Measurements from ENCODE around the gene KRT38. TPM values are rescaled to one million over a fixed set of nuclear protein-coding genes. Genes with fewer than 3 reads are reported as not detected.

Gene KRT38
- total RNA-seq: not detected
- long read RNA-seq: 0 reads

DNA sequence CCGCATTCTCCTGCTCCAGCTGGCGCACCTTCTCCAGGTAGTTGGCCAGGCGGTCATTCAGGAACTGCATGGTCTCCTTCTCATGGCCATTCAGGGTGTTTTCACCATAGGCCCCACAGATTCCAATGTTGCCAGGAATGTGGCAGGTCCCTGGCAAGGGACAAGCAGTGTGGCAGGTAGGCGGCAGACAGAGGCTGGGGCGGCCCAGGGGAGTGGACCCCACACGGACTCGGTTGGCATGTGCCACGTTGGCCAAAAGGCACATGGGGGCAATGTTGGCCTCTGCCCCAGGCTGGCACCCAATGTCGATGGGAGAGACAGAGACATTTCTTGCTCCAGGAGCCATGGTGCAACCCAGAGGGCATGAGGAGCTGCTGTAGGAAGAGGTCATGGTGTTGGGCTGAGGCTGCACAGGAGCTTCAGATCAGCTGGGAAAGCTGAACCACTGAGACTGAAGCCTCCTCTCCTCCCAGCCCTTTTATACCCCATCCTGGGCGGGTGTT lies at the start of gene KRT38:
Gene KRT38, minus strand, starts transcription at position 453 of the 503 bp plus-strand sequence. Its CDS starts 62 bp downstream, at position 391.
- intact Hi-C loops (cut with DNase I): no loop called here

GRCh38 chr17:41489531-41489930 lies 48.7 kb upstream of the KRT38 start, which contains the start of gene KRT36:
Gene KRT36, minus strand, starts transcription at chr17:41489910. Its CDS starts 46 bp downstream, at chr17:41489864.
- no peak for DNase-seq (ENCODE audit: low spot score)
- intact Hi-C loops (cut with DNase I): no loop called here

More for the DNA sequence above, at the start of gene KRT38:
- no peak for DNase-seq (ENCODE audit: low spot score)

GRCh38 chr17:41486809-41487530 lies 46.2 kb upstream of the KRT38 start:
- intact Hi-C loops (cut with DNase I): no loop called here
- DNase-seq (ENCODE audit: low spot score): peak; percentile 88

DNA sequence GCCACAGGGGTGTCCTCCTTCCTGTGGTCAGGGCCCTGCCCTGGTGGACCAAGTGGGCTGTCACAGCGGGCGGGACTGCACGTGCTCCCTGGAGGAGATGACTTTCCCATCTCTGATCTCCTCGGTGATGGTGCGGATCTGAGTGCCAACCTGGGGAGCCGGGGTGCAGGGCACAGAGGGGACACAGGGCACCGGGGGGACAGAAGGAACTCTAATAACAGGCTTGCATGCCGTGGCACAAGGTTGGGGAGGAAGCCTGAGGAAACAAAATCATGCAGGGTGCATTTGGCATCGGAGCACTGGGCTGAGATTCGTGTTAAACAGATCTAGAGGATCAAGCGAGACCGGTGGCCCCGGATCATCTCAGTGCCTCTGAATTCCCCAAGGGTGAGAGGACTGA lies 45.5 kb upstream of the KRT38 start:
- no peak for DNase-seq (ENCODE audit: low spot score)

DNA sequence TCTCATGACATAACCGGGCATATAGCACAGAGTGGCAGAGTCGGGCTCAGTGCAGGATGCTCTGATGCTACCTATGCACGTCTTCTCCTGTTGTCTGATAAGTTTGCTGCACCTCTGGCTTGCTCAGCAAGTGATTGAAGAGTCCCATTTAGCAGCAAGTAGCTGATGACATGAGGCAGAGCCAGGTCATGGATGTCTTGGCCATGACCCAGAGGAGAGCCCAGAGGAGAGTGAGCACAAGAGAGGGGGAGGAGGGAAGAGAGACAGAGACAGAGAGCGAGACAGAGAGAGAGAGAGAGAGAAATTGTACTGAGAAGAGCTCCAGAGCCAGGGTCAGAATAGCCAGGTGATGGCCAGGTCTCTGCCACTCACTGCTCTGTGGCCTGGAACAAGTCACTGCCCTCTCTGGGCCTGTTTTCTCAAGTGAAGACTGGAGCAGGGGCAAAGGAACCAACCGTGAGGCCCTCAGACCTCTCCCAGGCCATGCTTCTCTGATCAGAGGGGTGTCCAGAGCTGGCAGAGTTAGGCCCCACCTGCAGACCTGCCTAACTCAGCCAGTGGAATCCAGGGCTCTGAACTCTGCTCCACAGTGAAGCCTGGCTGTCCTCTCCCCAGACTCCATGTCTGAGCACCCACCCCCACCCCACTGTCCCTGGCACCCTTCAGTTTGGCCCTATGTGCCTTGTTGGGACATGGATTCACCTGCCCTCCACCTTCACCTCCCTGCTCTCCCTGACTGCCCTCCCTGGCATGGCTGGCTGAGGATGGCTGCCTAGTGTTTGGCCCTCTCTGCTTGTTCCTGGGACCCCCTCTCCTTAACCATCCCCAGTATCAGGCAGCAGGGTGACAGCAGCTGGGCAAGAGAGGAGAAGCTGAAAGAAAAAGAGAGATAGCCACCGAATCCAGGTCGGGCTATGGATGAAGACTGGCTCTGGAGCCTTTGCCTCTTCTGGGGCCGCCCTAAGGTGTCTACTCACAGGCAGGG lies 44.4 kb upstream of the KRT38 start:
- no peak for DNase-seq (ENCODE audit: low spot score)
- intact Hi-C loops (cut with DNase I): no loop called here

More for the DNA sequence above, 45.5 kb upstream of the KRT38 start:
- intact Hi-C loops (cut with DNase I): no loop called here

DNA sequence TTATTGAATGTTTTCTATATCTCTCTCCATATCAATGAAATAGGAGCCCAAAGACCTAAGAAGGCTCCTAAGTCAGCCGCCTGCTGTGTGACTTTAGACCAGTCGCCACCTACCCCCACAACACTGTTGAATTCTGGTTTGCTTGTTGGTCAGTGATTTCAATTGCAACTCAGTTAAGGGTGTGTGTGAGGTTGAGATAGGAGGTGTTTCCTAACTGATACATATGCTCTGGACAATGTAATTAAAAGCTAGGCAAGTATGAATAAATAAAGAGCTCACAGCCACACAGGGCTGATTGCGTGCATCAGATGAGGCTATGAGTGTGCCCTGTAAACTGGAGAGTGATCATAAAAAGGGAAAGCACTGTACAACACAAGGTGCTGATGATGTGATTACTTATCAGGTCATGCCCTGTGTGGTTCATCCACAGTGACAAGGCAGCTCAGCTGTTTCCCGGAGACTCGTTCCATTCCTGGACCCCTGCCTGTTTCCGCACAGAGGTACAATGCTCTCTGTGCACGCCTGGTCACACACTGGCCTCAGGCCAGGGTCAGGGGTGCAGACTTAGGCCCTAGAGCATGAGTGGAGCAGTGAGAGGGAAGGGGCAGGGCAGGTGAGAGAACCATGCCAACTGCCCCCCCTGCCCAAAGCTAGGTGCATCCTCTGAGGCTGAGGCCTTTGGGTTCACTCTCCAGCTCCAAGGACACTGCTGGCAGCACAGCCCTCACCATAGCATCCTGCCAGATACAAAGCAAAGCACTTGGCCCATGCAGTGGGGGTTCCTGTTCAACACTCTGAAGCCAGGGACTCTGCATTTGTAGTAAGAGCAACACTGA lies 43.4 kb upstream of the KRT38 start:
- intact Hi-C loops (cut with DNase I): no loop called here
- no peak for DNase-seq (ENCODE audit: low spot score)

DNA sequence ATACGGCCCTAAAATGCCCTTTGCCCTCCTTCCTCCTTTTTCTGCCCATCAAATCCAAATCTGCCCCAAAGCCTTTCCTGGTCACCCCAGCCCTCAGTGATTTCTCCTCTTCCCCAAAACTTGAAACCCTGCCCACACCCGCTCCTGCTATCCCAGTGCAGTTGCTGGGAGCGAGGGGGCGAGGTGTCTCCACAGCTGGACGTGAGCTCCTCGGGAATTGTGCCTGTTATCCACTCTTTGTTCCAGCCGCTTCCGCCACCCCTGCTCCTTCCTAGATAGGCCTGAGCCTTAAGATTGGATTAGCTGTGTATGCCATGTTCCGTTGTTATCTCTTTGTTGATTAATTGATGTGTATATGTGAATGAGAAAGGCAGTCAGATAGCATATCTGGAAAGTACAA lies 42.7 kb upstream of the KRT38 start:
- DNase-seq (ENCODE audit: low spot score): no peak
- intact Hi-C loops (cut with DNase I): no loop called here

DNA sequence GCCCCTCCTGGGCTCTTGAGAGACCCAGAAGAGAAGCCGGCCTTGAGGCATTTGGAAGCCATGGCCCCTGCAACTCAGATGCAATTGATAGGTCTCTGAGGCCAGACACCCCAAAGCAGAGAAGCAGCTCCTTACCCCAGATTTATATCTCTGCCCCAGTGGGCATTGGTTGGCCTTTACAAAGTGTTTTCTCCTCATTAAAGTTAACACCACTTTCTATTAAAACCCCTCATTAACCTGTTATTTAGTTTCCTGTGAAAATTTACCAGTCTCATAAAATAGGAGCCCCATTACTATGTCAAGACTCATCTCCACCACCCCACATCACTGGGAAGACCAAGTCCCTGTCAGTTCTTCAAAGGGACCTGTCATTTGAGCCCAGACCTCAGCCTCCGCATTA lies 40.3 kb upstream of the KRT38 start, which contains the start of gene KRT35:
Gene KRT35, minus strand, starts transcription at position 116 of the 400 bp plus-strand sequence. Its CDS starts 54 bp downstream, at position 62.
- intact Hi-C loops (cut with DNase I): no loop called here
- DNase-seq (ENCODE audit: low spot score): no peak

- intact Hi-C loops (cut with DNase I): no loop called here
- DNase-seq (ENCODE audit: low spot score): no peak
These were observed 39.8 kb upstream of the KRT38 start for GRCh38 chr17:41480581-41480980.

- intact Hi-C loops (cut with DNase I): no loop called here
- DNase-seq (ENCODE audit: low spot score): no peak
These were observed 39.4 kb upstream of the KRT38 start for GRCh38 chr17:41480136-41480535.

- intact Hi-C loops (cut with DNase I): no loop called here
These were observed 37.5 kb upstream of the KRT38 start for GRCh38 chr17:41478237-41478636.

DNA sequence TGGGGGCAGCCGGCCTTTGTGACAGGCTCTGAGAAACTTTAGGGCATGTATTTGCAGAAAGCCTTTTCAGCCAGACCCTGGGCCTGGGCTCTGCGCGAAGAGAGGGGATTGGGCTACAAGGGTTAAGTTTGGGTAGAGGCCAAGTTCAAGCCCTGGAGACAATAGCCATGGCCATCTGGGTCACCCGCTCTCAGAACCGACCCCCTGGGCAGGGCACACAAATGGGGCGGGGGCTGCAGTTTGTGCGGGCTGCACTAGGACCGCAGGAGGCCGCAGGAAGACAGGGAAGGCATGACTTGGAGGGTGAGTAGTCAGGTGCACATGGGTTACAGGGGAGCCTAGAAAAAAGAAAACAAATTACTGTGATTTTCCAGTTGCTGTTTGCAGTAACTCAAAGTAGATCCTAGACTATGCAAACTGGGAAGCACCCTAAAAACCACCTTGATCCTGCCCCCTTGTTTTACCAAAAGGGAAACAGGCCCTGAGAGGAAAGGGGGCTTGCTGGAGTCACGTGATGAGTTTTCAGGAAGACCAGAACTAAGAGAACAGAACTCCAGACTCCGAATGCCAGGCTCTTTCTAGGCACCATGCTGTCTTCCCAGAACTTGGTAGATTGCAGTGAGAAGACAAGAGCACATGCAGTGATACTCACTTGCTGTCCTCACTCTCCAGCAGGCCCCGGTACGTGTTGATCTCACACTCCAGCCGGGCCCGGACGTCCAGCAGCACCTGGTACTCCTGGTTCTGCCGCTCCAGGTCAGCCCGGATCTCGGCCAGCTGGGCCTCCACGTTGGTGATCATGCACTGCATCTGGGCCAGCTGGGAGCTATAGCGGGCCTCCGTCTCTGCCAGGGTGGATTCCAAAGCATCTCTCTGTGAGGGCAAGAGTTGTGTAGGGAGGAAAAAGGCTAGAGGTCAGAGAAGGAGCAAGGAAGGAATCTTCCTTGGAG lies 36.4 kb upstream of the KRT38 start:
- DNase-seq (ENCODE audit: low spot score): no peak
- intact Hi-C loops (cut with DNase I): no loop called here

More at GRCh38 chr17:41478237-41478636, 37.5 kb upstream of the KRT38 start:
- DNase-seq (ENCODE audit: low spot score): no peak

DNA sequence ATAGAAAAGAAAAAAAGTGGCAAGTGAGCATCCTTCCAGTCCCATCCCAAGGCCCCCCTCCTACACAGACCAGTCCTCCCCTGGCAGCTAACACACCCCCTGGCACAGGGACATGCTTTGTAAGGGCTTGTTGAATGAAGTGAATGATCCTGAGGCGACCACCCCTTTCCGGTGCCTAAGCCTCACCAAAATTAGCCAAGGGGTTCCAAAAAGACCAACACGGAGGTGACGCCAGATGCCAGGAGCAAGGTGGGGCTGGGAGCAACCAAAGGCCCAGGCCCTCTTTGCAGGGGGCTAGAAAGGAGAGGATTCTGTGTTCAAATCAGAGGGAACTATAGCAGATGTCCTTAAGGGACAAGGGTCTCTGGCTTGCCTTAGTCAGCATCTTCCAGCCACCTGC lies 34.6 kb upstream of the KRT38 start:
- DNase-seq (ENCODE audit: low spot score): no peak

GRCh38 chr17:41474863-41475262 lies 34.1 kb upstream of the KRT38 start:
- intact Hi-C loops (cut with DNase I): no loop called here
- no peak for DNase-seq (ENCODE audit: low spot score)

More for the DNA sequence above, 34.6 kb upstream of the KRT38 start:
- intact Hi-C loops (cut with DNase I): no loop called here

GRCh38 chr17:41468346-41468745 lies 27.6 kb upstream of the KRT38 start:
- intact Hi-C loops (cut with DNase I): no loop called here
- no peak for DNase-seq (ENCODE audit: low spot score)

GRCh38 chr17:41467561-41467960 lies 26.8 kb upstream of the KRT38 start:
- intact Hi-C loops (cut with DNase I): no loop called here
- no peak for DNase-seq (ENCODE audit: low spot score)

- intact Hi-C loops (cut with DNase I): no loop called here
- no peak for DNase-seq (ENCODE audit: low spot score)
These were observed 26.2 kb upstream of the KRT38 start, which contains the start of gene KRT32 for GRCh38 chr17:41466988-41467387. Gene KRT32, minus strand, starts transcription at chr17:41467386. Its CDS starts 61 bp downstream, at chr17:41467325.

DNA sequence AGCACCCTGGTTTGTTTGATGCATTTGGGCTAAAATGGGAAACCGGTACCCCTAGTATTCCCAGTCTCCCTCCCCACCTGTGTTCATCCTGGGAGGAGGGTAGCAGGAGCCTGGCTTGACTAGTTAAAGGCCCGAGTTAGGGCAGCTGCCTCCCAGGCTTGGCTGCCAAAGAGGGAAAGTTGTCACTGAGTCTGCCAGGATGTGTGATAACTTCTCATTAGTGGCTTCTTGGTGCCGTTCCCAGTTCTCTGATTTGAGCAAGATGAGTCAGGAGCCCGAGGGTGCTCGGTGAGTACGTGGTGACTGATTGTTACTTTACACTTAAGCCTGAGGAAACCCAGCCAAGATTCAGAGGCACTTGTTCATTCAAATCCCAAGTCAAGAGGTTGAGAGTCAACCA lies 23.9 kb upstream of the KRT38 start:
- intact Hi-C loops (cut with DNase I): loop anchor here (2.0 kb wide), 1 partner anchor 162 kb away; the partner anchor contains the start of gene KRTAP29-1
- DNase-seq (ENCODE audit: low spot score): no peak

All from cardiac septum (tissue), 1 donor.